ENCODE data around the gene ACER2.
"Not testable (repeated sequence)": the region's sequence is repeated elsewhere in the genome, so short reads cannot be mapped to it uniquely, and the experiment has no call there.

ACER2 gene

DNA sequence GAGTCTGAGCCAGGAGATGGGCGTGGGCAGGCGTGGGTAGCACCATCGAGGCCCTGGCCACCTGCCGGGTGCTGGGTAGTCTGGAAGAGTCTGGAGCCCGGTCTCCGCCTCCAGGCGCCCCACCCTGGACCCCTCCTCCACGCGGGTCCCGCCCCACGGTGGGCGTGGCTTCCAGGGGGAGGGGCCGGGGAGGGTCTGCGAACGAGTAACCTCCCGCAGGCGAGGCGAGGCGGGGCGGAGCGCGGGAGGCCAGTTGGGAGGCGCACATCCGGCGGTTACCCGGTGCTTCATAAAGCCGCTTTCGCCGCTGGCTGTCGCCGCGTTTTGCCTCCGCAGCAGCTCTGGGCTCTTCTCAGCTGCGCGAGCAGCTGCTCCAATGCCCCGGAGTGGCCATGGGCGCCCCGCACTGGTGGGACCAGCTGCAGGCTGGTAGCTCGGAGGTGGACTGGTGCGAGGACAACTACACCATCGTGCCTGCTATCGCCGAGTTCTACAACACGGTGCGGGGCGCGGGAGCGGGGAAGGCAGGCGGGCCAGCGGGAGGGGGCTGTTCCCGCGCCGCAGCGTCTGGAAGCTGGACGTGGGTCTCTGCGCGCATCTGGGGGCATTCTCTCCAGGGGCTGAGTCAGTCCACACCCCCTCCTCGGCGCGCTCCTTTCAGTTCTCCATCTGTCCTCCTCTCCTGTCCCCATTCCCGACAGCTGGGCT, at the start of gene ACER2:
Gene ACER2 (plus strand): TSS at position 317 of the 708 bp plus-strand sequence. CDS start 76 bp downstream, at position 393.
- DNase-seq (ENCODE audit: low read depth in 2 of 2), result peak; percentile 91 to 93

DNA sequence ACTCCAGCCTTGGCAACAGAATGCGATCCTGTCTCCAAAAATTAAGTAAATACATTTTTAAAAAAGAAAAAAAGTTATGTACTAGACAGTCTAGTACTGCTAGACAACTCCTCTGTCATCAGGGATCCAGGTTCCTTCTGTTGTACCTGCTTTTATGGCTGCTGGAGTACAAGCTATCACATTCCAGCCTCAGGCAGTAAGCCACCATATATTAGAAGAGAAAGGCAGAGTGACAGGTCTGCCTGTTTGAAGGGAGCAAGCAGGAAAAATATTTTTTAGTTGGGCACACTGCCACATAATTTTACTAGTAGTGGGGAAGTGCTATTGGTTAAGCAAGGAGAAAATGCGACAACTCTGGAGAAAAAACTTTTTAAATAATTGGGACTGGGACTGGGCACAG, 39.7 kb upstream of the ACER2 start:
- no peak for DNase-seq (ENCODE audit: low read depth in 2 of 2)

DNA sequence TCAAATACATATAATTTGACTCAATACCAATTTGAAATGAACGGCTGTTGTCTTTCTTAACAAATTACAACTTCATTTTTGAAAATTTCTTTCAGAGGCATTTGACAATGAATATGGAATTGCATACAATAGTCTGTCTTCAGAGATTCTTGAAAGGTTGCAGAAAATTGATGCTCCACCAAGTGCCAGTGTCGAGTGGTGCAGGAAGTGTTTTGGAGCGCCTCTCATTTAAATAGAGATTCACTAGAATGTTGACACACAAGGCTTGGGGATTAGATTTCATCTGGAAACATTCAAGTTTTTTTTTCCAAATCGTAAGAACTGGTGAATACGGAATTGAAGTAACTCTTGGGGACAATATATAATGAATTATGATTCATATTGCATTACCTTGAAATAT, 36.9 kb upstream of the ACER2 start:
- DNase-seq (ENCODE audit: low read depth in 2 of 2), result no peak

DNA sequence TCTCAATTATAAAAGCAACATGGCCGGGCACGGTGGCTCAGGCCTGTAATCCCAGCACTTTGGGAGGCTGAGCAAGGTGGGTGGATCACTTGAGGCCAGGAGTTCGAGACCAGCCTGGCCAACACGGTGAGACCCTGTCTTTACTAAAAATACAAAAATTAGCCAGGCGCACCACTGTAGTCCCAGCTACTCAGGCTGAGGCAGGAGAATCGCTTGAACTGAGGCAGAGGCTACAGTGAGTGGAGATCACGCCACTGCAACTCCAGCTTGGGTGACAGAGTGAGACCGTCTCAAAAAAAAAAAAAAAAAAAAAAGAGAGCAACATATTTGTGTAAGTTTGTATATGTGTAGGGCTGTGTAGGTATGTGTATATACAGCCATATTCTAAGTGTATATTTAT, 36.2 kb upstream of the ACER2 start:
- DNase-seq (ENCODE audit: low read depth in 2 of 2), result no peak

DNA sequence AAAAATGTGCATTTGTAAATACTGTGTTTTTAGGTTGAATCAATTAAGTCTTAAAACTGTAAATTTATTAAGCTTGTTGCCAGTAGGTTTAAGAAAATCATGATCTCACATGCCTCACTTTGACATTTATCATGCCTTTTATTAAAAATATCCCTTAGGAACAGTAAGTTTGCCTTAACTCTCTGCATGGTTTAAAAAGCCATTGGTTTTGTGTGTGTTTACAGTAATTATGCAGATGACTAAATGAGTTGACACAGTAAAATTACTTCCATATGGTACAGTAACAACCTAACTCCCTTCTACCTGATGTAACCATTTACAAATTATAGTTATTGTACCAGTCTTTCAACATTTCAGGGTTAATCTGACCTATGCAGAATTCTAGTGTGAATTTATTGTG, 35.3 kb upstream of the ACER2 start:
- no peak for DNase-seq (ENCODE audit: low read depth in 2 of 2)

DNA sequence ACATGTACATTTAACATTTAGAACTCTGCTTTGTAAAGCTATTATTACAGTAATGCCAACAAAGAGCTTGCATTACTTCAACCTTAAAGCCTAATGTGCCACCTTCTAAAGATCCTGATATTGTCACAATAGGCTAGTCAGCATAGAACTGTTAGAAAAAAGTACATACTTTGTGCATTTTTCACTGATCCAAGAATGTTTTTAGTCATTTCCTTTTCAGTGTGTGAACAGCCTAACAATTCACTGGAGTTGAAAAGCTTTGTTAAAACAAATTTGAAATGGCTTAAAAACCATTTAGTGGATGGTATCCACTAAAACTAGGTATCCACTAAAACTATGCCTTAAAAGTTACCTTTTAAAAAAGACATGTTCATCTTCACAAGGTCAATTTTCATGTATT, 33.3 kb upstream of the ACER2 start:
- DNase-seq (ENCODE audit: low read depth in 2 of 2), result no peak

DNA sequence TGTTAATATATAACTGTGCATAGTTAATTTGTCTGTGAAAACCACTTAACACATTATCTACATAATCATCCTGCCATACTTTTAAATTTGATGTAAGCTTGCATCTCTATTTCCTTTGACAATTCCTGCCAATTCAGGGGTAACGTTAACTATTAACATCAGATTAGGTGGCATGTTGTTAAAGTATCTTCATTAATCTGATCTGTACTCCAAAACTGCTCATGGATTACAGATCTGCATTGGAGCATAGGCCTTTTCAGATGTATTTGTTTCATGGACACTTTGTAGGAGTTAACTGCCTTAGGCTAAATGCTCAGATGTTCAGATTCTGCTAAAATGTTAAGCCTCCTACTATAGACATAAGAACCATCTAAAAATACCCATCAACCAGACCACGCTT, 31.9 kb upstream of the ACER2 start:
- DNase-seq (ENCODE audit: low read depth in 2 of 2), result no peak

DNA sequence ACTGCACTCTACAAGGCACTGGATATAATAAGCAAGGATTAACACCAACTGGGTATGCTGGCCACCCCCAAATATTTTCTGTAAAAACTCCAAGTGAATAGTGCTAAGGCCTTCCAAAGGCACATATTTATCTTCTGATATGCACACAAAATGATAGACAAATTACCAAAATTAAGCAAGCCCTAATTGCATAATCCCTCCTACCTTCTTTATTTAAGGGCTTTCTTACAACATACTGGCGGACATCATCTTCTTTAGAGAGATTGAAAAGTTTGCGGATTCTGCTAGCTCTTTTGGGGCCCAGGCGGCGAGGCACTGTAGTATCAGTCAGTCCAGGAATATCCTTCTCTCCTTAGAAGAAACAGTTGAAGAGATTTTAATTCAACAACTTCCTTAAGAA, 30.6 kb upstream of the ACER2 start:
- DNase-seq (ENCODE audit: low read depth in 2 of 2), result no peak

DNA sequence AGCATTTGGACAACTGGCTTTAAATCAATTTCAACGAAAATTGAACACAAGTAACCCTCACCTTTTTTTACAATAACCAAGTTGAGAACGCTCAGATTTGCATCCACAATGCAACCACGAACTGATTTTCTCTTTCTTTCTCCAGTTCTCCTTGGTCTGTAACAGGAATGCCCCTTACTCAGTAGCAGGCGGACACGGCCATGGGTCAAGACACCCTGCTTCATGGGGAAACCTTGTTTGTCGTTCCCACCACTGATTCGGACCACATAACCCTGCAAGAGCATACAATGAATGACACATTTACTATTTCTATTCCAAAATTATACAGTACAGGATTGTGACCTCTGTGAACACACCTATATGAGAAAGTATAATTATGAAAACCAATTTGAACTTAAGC, 30.2 kb upstream of the ACER2 start:
- no peak for DNase-seq (ENCODE audit: low read depth in 2 of 2)

DNA sequence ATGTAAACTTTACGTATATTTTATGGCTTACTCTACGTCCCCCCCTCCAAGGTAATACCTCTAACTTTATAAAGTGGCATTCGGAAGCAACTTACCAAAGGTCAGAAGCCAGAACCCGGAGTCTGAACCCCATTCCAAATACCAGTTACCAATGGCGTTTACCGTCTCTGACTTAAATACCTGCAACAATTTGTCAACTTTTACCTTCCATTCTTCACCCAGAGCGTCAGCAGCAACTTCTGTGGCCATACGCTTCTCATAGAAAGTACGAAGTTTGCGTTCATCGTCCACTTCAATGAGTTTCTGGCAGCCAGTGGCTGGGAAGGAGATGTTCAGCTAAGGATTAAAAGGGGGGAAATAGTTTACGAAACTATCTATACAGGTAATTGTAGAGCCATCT, 29.5 kb upstream of the ACER2 start:
- DNase-seq (ENCODE audit: low read depth in 2 of 2), result no peak

DNA sequence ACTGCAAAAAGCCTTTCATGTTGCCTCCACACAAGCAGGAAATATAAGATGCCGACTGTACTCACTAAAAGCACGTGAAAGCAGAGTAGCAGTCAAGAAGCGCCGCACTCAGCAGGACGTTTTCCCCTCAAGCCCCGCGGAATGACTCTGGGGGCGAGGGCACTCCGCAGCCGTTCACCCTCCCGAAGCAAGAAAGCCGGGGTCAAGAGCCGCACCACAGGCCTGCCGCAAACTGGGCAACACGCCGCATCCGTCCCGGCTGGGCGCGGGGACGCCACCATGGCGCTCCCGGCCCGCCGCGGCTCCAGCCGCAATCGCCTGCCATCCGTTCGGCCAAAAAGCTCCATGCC, 29.1 kb upstream of the ACER2 start:
- no peak for DNase-seq (ENCODE audit: low read depth in 2 of 2)

DNA sequence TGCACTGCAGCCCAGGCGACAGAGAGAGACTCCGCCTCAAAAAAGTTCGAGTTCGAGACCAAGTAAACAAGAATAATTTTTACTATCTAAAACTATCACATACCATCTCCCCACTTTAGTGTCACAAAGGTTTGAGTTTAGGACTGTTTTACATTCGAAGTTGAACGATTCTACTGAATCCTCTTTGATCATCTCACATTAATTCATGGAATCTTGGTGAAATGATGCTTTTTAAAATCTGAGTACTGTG, 28.1 kb upstream of the ACER2 start:
- DNase-seq (ENCODE audit: low read depth in 2 of 2), result no peak

DNA sequence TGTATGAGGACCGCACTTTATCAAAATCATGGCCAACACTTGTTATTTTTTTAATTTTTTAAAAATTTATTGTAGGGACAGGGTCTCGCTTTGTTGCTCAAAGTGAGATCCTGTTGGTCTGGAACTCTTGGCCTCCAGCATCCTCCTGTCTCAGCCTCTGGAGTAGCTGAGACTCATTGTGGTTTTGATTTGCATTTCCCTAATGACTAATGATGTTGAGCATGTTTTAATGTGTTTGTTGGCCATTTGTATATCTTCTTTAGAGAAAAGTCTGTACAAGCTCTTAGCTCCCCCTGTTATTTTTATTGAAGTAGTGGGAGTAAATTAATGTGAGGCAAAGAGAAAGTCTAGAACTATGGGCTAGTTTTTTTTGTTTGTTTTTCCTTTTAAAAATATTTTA, 27.2 kb upstream of the ACER2 start:
- DNase-seq (ENCODE audit: low read depth in 2 of 2), result no peak

DNA sequence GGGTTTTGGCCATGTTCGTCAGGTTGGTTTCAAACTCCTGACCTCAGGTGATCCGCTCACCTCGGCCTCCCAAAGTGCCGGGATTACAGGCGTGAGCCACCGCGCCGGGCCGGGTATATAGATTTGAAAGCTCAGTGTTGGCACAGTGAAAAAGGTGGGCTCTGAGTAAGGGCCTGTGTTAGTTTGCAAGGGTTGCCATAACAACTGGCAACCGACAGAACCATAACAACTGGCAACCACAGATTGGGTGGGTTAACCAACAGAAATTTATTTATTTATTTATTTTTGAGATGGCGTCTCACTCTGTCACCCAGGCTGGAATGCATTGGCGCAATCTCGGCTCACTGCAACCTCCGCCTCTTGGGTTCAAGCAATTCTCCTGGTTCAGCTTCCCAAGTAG, 23.6 kb upstream of the ACER2 start:
- not testable (repeated sequence) for DNase-seq (ENCODE audit: low read depth in 2 of 2)

DNA sequence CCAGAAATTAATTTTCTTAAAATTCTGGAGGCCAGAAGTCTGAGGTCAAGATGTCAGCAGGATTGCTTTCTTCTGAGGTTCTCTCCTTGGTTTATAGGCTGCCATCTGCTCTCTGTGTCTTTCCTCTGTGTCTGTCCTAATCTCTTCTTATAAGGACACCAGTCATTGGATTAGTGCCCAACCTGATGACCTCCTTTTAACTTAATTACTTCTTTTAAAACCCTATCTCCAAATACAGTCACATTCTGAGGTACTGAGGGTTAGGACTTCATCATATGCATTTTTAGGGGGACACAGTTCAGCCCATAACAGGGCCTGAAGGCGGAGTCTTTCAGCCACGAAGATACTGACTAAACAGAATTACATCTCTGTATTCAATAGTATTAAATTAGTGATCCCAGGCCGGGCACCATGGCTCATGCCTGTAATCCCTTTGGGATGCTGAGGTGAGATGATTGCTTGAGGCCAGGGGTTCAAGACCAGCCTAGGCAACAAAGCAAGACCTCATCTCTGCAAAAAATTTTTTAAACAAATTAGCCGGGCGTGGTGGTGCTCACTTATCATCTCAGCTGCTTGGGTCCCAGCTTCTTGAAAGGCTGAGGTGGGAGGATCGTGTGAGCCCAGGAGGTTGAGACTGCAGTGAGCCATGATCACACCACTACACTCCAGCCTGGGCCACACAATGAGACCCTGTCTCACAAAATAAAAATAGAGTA, 22.9 kb upstream of the ACER2 start:
- DNase-seq (ENCODE audit: low read depth in 2 of 2), result no peak

DNA sequence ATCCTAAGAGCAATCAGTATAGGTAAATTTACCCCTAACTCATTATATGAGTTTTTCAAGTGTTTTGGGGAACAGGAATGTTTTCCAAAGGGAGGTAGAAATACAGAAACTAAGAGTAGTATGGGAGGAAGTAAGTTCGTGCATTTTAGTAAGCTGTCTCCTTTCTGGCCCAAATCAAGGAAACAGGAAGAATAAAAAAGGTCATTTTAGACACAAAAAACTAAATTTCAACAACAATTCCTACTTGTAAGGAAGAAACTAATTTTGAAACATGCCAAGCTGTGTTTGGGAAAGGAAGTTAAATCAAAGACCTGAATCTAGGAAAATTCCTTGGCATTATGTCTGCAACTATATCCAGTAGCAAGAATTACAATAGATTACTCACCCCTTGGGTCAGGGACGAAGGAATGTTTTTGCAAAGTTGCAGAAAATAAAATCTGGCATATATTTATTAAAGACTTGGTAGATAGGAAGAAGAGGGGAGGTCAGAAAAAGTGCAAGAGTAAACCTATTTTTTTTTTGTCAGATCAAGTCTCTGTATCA, 22.2 kb upstream of the ACER2 start:
- DNase-seq (ENCODE audit: low read depth in 2 of 2), result no peak

DNA sequence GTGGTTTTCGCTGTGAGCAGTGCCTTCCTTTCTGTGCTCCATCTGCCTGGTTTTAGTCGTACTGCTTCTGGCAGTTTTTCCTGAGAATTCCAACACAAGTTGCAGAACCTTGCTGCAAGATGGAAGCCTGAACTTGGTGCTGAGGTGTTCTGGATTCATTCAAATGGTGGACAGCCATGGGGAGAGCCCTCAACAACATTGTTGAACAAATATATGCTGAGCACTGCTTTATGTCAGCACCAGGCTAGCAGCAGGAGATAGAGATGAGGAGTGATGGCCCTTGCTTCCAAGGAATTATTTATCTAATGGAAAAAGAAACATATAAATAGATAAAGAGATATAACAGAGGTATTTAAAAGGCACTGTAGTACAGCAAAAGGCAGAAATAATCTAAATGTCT, 21.5 kb upstream of the ACER2 start:
- no peak for DNase-seq (ENCODE audit: low read depth in 2 of 2)

DNA sequence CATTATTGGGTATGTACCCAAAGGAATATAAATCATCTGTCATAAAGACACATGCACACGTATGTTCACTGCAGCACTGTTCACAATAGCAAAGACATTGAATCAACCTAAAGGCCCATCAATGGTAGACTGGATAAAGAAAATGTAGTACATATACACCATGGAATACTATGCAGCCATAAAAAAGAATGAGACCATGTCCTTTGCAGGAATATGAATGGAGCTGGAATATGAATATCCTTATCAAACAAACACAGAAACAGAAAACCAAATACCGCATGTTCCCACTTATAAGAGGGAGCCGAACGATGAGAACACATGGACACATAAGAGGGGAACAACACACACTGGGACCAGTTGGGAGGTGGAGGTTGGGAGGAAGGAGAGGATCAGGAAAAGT, 19.3 kb upstream of the ACER2 start:
- not testable (repeated sequence) for DNase-seq (ENCODE audit: low read depth in 2 of 2)

DNA sequence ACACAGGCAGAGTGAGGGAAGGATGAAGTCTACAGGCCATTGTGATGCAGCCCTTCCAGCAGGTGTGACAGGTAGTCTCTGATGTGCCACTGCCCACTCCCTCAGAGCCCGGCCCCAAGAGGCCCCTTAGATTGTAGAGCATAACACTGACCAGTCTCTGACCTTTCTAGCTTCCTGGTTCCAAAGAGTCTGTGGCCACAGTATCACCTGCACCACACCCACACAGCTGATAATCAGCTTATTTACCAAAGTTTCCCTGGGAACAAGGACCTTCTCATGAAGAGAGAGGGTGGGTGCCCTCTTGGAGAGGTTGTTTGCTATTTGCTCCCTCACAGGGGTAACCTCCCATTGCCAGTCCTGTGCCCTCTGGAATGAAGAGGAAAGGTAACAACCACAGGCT, 11.0 kb upstream of the ACER2 start:
- DNase-seq (ENCODE audit: low read depth in 2 of 2), result no peak

DNA sequence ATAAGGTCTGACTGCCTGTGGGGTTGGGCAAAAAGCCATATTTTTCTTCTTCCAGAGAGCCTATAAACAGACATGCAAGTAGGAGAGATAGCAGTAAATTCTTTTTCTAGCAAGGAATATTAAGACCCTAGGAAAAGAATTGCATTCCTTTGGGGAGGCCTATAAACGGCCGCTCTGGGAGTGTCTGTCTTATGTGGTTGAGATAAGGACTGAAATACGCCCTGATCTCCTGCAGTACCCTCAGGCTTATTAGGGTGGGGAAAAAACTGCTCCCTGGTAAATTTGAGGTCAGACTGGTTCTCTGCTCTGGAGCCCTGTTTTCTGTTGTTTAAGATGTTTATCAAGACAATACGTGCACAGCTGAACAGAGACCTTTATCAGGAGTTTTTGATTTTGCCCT, 5.6 kb upstream of the ACER2 start:
- DNase-seq (ENCODE audit: low read depth in 2 of 2), result not testable (repeated sequence)

DNA sequence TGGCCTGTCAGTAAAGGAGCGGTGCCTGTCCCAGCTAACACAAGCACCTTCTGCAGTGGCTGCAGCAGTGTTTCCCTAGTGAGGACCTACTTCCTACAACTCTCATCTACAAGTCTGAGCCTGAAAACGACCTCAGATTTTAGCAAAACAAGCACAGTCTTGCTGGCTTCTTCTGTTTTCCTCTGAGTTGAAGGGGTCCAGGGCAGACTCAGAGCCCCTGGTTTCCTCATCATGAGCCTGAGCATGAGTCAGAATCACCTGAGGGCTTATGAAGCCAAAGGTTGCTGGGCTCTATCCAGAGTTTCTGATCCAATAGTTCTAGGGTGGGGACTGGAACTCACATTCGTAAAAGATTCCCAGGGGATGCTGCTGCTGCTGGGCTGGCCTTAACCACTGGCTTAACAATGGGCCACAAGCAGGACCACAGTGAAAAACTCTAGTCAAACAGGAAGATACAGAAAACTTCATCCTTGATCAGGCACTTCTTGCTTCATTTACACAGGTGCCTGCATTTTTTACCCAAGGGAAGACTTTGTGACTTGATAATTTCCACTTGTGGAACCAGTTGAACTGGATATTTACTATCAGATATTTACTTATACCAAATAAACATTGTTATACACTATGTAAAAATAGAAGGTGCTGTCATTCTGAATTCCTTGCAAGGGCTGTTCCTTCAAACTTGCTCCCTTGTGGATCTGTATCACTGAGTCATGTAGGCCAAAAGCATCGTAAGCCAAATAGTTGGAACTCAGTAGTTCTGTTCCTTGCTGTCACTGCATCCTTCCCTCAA, 4.3 kb upstream of the ACER2 start:
- DNase-seq (ENCODE audit: low read depth in 2 of 2), result no peak

DNA sequence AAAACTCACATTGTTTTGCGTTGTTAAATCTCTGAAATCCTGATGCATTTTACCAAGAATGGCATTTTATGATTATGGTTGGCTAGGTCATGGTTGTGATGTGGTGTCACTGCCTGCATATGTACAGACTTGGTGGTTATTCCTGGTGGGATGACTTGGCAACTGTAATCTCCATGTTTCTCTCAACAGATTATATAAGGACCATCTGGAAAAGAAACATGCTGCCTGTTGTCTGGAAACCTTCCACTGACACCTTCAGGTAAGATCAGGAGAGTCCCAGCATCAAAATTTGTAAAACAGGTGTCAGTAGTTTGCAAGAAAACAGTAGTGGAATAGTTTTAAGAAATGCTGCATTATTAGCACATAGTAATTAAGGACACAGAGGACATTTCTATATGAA, 3.0 kb upstream of the ACER2 start:
- no peak for DNase-seq (ENCODE audit: low read depth in 2 of 2)

DNA sequence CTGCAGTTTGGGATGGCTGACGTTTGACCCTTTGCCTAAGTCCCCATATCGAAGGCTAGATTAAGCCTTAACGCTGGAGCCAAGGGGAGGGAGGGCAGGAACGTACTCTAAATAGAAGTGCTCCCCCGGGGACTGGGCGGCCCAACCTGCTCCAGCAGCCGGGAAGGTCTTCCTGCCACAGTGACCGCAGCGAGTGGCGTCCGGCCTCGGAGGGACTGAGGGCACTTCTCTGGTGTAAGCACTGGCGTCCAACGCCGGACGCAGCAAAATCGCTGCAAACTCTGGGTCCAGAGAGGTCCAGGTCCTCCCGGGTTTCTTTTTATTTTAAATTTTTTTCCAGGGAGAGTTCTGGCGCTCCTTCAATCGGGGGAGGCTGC, 505 bp upstream of the ACER2 start:
- DNase-seq (ENCODE audit: low read depth in 2 of 2), result peak; percentile 0 to 3

Data from stimulated activated CD4-positive, alpha-beta T cell treated with anti-CD3 and anti-CD28 coated beads, Interleukin-4, amount 100 ng/mL, for 48 hours (primary cell).